Measurements from ENCODE around the gene LRIT2.
"Not testable (repeated sequence)": the region's sequence is repeated elsewhere in the genome, so short reads cannot be mapped to it uniquely, and the experiment has no call there.

The LRIT2 gene

GRCh38 chr10:84176351-84176750 is 49.0 kb downstream of the LRIT2 start:
- CTCF ChIA-PET: no interaction called here
- DNase-seq (ENCODE audit: low spot score): no peak
- no peak for TF ChIP-seq CTCF (conservative IDR thresholded peaks at IDR 0.05; ENCODE audit: low read depth)
- H3K27ac ChIP-seq: peak overlapping the region; percentile 80
- POLR2A ChIA-PET (ENCODE audit: low non-redundant PET): no interaction called here

- no peak for TF ChIP-seq CTCF (conservative IDR thresholded peaks at IDR 0.05; ENCODE audit: low read depth)
- H3K27ac ChIP-seq: peak overlapping the region; percentile 80
- no peak for DNase-seq (ENCODE audit: low spot score)
- POLR2A ChIA-PET (ENCODE audit: low non-redundant PET): interaction anchor here (0.5 kb wide), 1 partner anchor 129 kb away, joined by 3 read pairs; no protein-coding TSS in a partner anchor
- CTCF ChIA-PET: interaction anchor here (0.6 kb wide), 1 partner anchor 36 kb away, joined by 3 read pairs; the partner anchor contains the start of gene GHITM
These were observed 49.9 kb downstream of the LRIT2 start for GRCh38 chr10:84175436-84175835.

GRCh38 chr10:84173501-84173929 is 51.8 kb downstream of the LRIT2 start, which contains the start of gene GPR15LG:
GPR15LG (plus strand) TSS chr10:84173801; CDS start chr10:84173852, 51 bp downstream.
- H3K27ac ChIP-seq: peak within 1 kb of the TSS; percentile 88
- no peak for DNase-seq (ENCODE audit: low spot score)
- POLR2A ChIA-PET (ENCODE audit: low non-redundant PET): no interaction called here
- TF ChIP-seq CTCF (conservative IDR thresholded peaks at IDR 0.05; ENCODE audit: low read depth): no peak
- CTCF ChIA-PET: interaction anchor here (0.7 kb wide), 1 partner anchor 1220 kb away, joined by 3 read pairs; no protein-coding TSS in a partner anchor

- POLR2A ChIA-PET (ENCODE audit: low non-redundant PET): no interaction called here
- CTCF ChIA-PET: no interaction called here
- no peak for TF ChIP-seq CTCF (conservative IDR thresholded peaks at IDR 0.05; ENCODE audit: low read depth)
These were observed 52.6 kb downstream of the LRIT2 start for GRCh38 chr10:84172467-84173356.

GRCh38 chr10:84171700-84172466 is 53.5 kb downstream of the LRIT2 start:
- H3K27ac ChIP-seq: peak overlapping the region; percentile 88
- POLR2A ChIA-PET (ENCODE audit: low non-redundant PET); CTCF ChIA-PET; DNase-seq (ENCODE audit: low spot score): not testable (repeated sequence)

More at GRCh38 chr10:84172467-84173356, 52.6 kb downstream of the LRIT2 start:
- no peak for DNase-seq (ENCODE audit: low spot score)
- H3K27ac ChIP-seq: peak overlapping the region; percentile 88

GRCh38 chr10:84171237-84171636 is 54.1 kb downstream of the LRIT2 start:
- H3K27ac ChIP-seq: peak overlapping the region; percentile 88
- POLR2A ChIA-PET (ENCODE audit: low non-redundant PET): not testable (repeated sequence)

More at GRCh38 chr10:84171237-84171636, 54.1 kb downstream of the LRIT2 start:
- not testable (repeated sequence) for DNase-seq (ENCODE audit: low spot score)
- CTCF ChIA-PET: interaction anchor here (0.7 kb wide), 1 partner anchor 55 kb away, joined by 3 read pairs; no protein-coding TSS in a partner anchor
